Kasumi-1 (cell line): ENCODE measurements around the gene CIAPIN1.
"Not testable (repeated sequence)": the region's sequence is repeated elsewhere in the genome, so short reads cannot be mapped to it uniquely, and the experiment has no call there.

ENCODE experiments used
- DNase-seq, 2 experiments: peaks; one replicate each; lab custom pipeline; 2025; lab: John Stamatoyannopoulos, UW

Gene CIAPIN1

GRCh38 chr16:57406881-57407280 lies 40.3 kb downstream of the CIAPIN1 start:
- peak; percentile 23 to 29 for DNase-seq

- DNase-seq, result no peak
Observed at GRCh38 chr16:57405097-57405496, 42.1 kb downstream of the CIAPIN1 start.

GRCh38 chr16:57403965-57404817 lies 43.0 kb downstream of the CIAPIN1 start, which contains the start of gene CCL17:
TSS of gene CCL17 (plus strand) at chr16:57404767. CDS start at chr16:57413933, 9,166 bp downstream.
- no peak for DNase-seq

- DNase-seq, result no peak
Observed at GRCh38 chr16:57401943-57402640, 45.1 kb downstream of the CIAPIN1 start.

- not testable (repeated sequence) for DNase-seq
Observed at GRCh38 chr16:57397493-57397892, 49.7 kb downstream of the CIAPIN1 start.

- DNase-seq, result no peak
Observed at GRCh38 chr16:57396786-57397185, 50.4 kb downstream of the CIAPIN1 start.

- DNase-seq, result no peak
Observed at GRCh38 chr16:57395026-57395425, 52.2 kb downstream of the CIAPIN1 start.

GRCh38 chr16:57394444-57394843 lies 52.7 kb downstream of the CIAPIN1 start:
- DNase-seq, result no peak

GRCh38 chr16:57392694-57393093 lies 54.5 kb downstream of the CIAPIN1 start:
- DNase-seq, result no peak

GRCh38 chr16:57391708-57392107 lies 55.5 kb downstream of the CIAPIN1 start:
- DNase-seq, result no peak

- no peak for DNase-seq
Observed at GRCh38 chr16:57391300-57391699, 55.9 kb downstream of the CIAPIN1 start.

GRCh38 chr16:57390636-57391295 lies 56.4 kb downstream of the CIAPIN1 start:
- DNase-seq, result no peak

- no peak for DNase-seq
Observed at GRCh38 chr16:57389087-57389468, 58.1 kb downstream of the CIAPIN1 start.

- DNase-seq, result no peak
Observed at GRCh38 chr16:57388359-57389086, 58.7 kb downstream of the CIAPIN1 start.

GRCh38 chr16:57387598-57388354 lies 59.4 kb downstream of the CIAPIN1 start:
- peak in 1 of 2 experiments; percentile 7 for DNase-seq

- no peak for DNase-seq
Observed at GRCh38 chr16:57386381-57386951, 60.7 kb downstream of the CIAPIN1 start.

GRCh38 chr16:57385083-57385482 lies 62.1 kb downstream of the CIAPIN1 start:
- no peak for DNase-seq

GRCh38 chr16:57384248-57385070 lies 62.7 kb downstream of the CIAPIN1 start:
- peak; percentile 60 to 70 for DNase-seq

- no peak for DNase-seq
Observed at GRCh38 chr16:57383276-57384247, 63.6 kb downstream of the CIAPIN1 start.
